MCF 10A (cell line): Measurements from ENCODE around the gene M1AP. TPM values are rescaled to one million over a fixed set of nuclear protein-coding genes. Genes with fewer than 3 reads are reported as not detected.

Experiments
- BruUV-seq: library from RNA; stranded (reverse); fragments of 400-500 nt; replicated peaks from 2 replicates; lab custom pipeline; 2021; lab: Mats Ljungman, UMichigan
- CTCF ChIA-PET: fragments of 300-600 bp; sonication (Branson Sonifier 250); formaldehyde crosslinking; extraction: SDS; loops from one replicate; lab custom pipeline; 2021; ENCODE audit warnings: antibody characterized with exemption, inconsistent platforms; lab: Yijun Ruan, JAX
- POLR2A ChIA-PET: fragments of 300-600, 350-650 bp; sonication (Branson Sonifier 250); formaldehyde crosslinking; extraction: SDS; loops from one replicate; lab custom pipeline; 2020; ENCODE audit warnings: antibody characterized with exemption, inconsistent platforms; lab: Yijun Ruan, JAX
- DNase-seq: peaks from one replicate; pipeline ENCODE4 v3.0.0-alpha.2; 2018; ENCODE audit not compliant: unreplicated experiment
- H3K27ac Mint-ChIP-seq: one replicate; pipeline ENCODE4 v1.8.0; 2022; ENCODE audit warnings: mild to moderate bottlenecking, low read depth, mixed read lengths; ENCODE audit not compliant: unreplicated experiment
- H3K27me3 Mint-ChIP-seq: one replicate; pipeline ENCODE4 v1.8.0; 2022; ENCODE audit warnings: mixed read lengths; ENCODE audit not compliant: insufficient read depth, unreplicated experiment
- H3K36me3 Mint-ChIP-seq: one replicate; pipeline ENCODE4 v1.8.0; 2022; ENCODE audit warnings: mild to moderate bottlenecking, moderate library complexity, mixed read lengths; ENCODE audit not compliant: insufficient read depth, unreplicated experiment
- H3K4me1 Mint-ChIP-seq: one replicate; pipeline ENCODE4 v1.8.0; 2022; ENCODE audit warnings: mixed read lengths; ENCODE audit not compliant: insufficient read depth, unreplicated experiment
- H3K4me3 Mint-ChIP-seq: one replicate; pipeline ENCODE4 v1.8.0; 2022; ENCODE audit warnings: mild to moderate bottlenecking, moderate library complexity, mixed read lengths; ENCODE audit not compliant: unreplicated experiment
- H3K9me3 Mint-ChIP-seq: one replicate; pipeline ENCODE4 v1.8.0; 2022; ENCODE audit warnings: mixed read lengths; ENCODE audit not compliant: unreplicated experiment
- CTCF ChIP-seq: fragments of 200-600 bp; IDR thresholded peaks from one replicate; pipeline ENCODE4 v1.8.0; 2022; ENCODE audit warnings: antibody characterized with exemption, mild to moderate bottlenecking; ENCODE audit not compliant: unreplicated experiment
- intact Hi-C: fragments of 100-400 bp; cut with micrococcal nuclease; formaldehyde crosslinking; loops from 2 replicates; pipeline ENCODE4 v1.14.1; 2022
- total RNA-seq: library from RNA; stranded (reverse); gene quantifications from 2 replicates; pipeline ENCODE4 v1.2.3, GENCODE V29; 2022

Gene M1AP
- total RNA-seq, 1 experiment from 2014 or later: not detected

- no peak for TF ChIP-seq CTCF
- Mint-ChIP-seq H3K36me3 (no peaks in the 10 kb centered on the region), H3K9me3 (no peaks in the 10 kb centered on the region), H3K27me3 (no peaks in the 10 kb centered on the region), H3K4me3 (no peak overlapping the region), H3K4me1 (peaks cover 6% of the 10 kb centered on the region), H3K27ac (no peak overlapping the region)
- DNase-seq: no peak
- ChIA-PET CTCF (interaction anchor here (0.7 to 4.1 kb wide), 5 partner anchors 186 to 938 kb away, joined by 3 to 71 read pairs (median 3); no protein-coding TSS in a partner anchor), POLR2A (no interaction called here)
- BruUV-seq: no TSS peak
- intact Hi-C loops: loop anchor here (1.0 to 5.0 kb wide), 8 partner anchors 25 to 933 kb away; no protein-coding TSS in a partner anchor
Measured at GRCh38 chr2:74689671-74690070, 41.5 kb upstream of the M1AP start.

- no peak for TF ChIP-seq CTCF
- Mint-ChIP-seq H3K4me3 (no peak overlapping the region), H3K27me3 (no peaks in the 10 kb centered on the region), H3K4me1 (peaks cover 6% of the 10 kb centered on the region), H3K27ac (no peak overlapping the region), H3K9me3 (no peaks in the 10 kb centered on the region), H3K36me3 (peaks cover 6% of the 10 kb centered on the region)
- ChIA-PET CTCF (interaction anchor here (0.6 to 4.1 kb wide), 10 partner anchors 25 to 939 kb away, joined by 3 to 71 read pairs (median 4); no protein-coding TSS in a partner anchor), POLR2A (interaction anchor here (0.7 kb wide), 1 partner anchor 187 kb away, joined by 3 read pairs; no protein-coding TSS in a partner anchor)
- BruUV-seq: no TSS peak
- intact Hi-C loops: no loop called here
- no peak for DNase-seq
Measured at GRCh38 chr2:74688881-74689280, 40.8 kb upstream of the M1AP start.

- Mint-ChIP-seq H3K27ac (no peak overlapping the region), H3K36me3 (peaks cover 6% of the 10 kb centered on the region), H3K27me3 (no peaks in the 10 kb centered on the region), H3K4me1 (peaks cover 5% of the 10 kb centered on the region), H3K9me3 (no peaks in the 10 kb centered on the region), H3K4me3 (no peak overlapping the region)
- BruUV-seq: no TSS peak
- intact Hi-C loops: no loop called here
- ChIA-PET CTCF (interaction anchor here (1.1 to 1.5 kb wide), 2 partner anchors 101 to 192 kb away, joined by 3 to 6 read pairs; no protein-coding TSS in a partner anchor), POLR2A (no interaction called here)
- no peak for TF ChIP-seq CTCF
- no peak for DNase-seq
Measured at GRCh38 chr2:74685408-74685807, 37.3 kb upstream of the M1AP start.

GRCh38 chr2:74682501-74682900 is 34.4 kb upstream of the M1AP start:
- POLR2A ChIA-PET: no interaction called here
- Mint-ChIP-seq H3K9me3 (no peaks in the 10 kb centered on the region), H3K36me3 (peaks cover 6% of the 10 kb centered on the region), H3K4me1 (no peaks in the 10 kb centered on the region), H3K27me3 (no peaks in the 10 kb centered on the region), H3K4me3 (no peak overlapping the region), H3K27ac (no peak overlapping the region)
- no TSS peak for BruUV-seq
- DNase-seq: no peak
- TF ChIP-seq CTCF: no peak
- intact Hi-C loops: no loop called here
- CTCF ChIA-PET: no interaction called here
